Ovary (tissue), 3 donors: ENCODE results near the gene EML6.

Experiments used
- CTCF ChIP-seq, 3 donors: fragments of 450-650 bp in 2 of 3; fragments of 200-600 bp in 1 of 3; IDR thresholded peaks; one replicate each; pipeline versions ENCODE4 v1.5.1 to v1.8.0; 2016 to 2022; ENCODE audit warnings: antibody characterized with exemption in 3 of 3, mild to moderate bottlenecking in 1 of 3
- EP300 ChIP-seq: sonication (generic); formaldehyde crosslinking; IDR thresholded peaks from one replicate; pipeline ENCODE4 v1.6.1; 2017; ENCODE audit warnings: antibody characterized with exemption
- donor health status: DM: no; HTN: no; CAD: no.

- TF ChIP-seq CTCF (IDR thresholded peaks at IDR 0.05) (no peak), EP300 (no peak)
Observed at GRCh38 chr2:54859997-54860701, 136.7 kb downstream of the EML6 start.
